Stimulated activated CD8-positive, alpha-beta memory T cell treated with anti-CD3 and anti-CD28 coated beads, Interleukin-4, amount 100 ng/mL, for 48 hours (primary cell): ENCODE measurements around the gene KLRB1.
"Not testable (repeated sequence)": the region's sequence is repeated elsewhere in the genome, so short reads cannot be mapped to it uniquely, and the experiment has no call there.

Experiments used
- DNase-seq: peaks from one replicate; pipeline ENCODE4 v3.0.0-alpha.2; 2020

The KLRB1 gene

GRCh38 chr12:9619411-9620179 lies 11.9 kb upstream of the KLRB1 start:
- DNase-seq: no peak

- not testable (repeated sequence) for DNase-seq
Observed at GRCh38 chr12:9618906-9619305, 11.2 kb upstream of the KLRB1 start.

GRCh38 chr12:9617124-9617523 lies 9.4 kb upstream of the KLRB1 start:
- DNase-seq: no peak

GRCh38 chr12:9615420-9616136 lies 7.9 kb upstream of the KLRB1 start:
- DNase-seq: no peak

GRCh38 chr12:9610606-9611005 lies 2.9 kb upstream of the KLRB1 start:
- DNase-seq: not testable (repeated sequence)

GRCh38 chr12:9606736-9607372 lies 862 bp downstream of the KLRB1 start:
- DNase-seq: no peak

- no peak for DNase-seq
Observed at GRCh38 chr12:9606247-9606646, 1.5 kb downstream of the KLRB1 start.

GRCh38 chr12:9605483-9605882 lies 2.2 kb downstream of the KLRB1 start:
- DNase-seq: no peak

- no peak for DNase-seq
Observed at GRCh38 chr12:9604287-9604686, 3.4 kb downstream of the KLRB1 start.

- not testable (repeated sequence) for DNase-seq
Observed at GRCh38 chr12:9600426-9600825, 7.3 kb downstream of the KLRB1 start.

GRCh38 chr12:9598363-9598762 lies 9.4 kb downstream of the KLRB1 start:
- DNase-seq: no peak

GRCh38 chr12:9597365-9597764 lies 10.4 kb downstream of the KLRB1 start:
- no peak for DNase-seq

- no peak for DNase-seq
Observed at GRCh38 chr12:9590441-9590840, 17.3 kb downstream of the KLRB1 start.

- DNase-seq: no peak
Observed at GRCh38 chr12:9588749-9589148, 19.0 kb downstream of the KLRB1 start.

- DNase-seq: no peak
Observed at GRCh38 chr12:9587987-9588600, 19.6 kb downstream of the KLRB1 start.

GRCh38 chr12:9577729-9578128 lies 30.0 kb downstream of the KLRB1 start:
- DNase-seq: not testable (repeated sequence)

- not testable (repeated sequence) for DNase-seq
Observed at GRCh38 chr12:9567151-9567550, 40.6 kb downstream of the KLRB1 start.

- DNase-seq: not testable (repeated sequence)
Observed at GRCh38 chr12:9566113-9566512, 41.6 kb downstream of the KLRB1 start.

GRCh38 chr12:9564418-9564817 lies 43.3 kb downstream of the KLRB1 start:
- DNase-seq: not testable (repeated sequence)

GRCh38 chr12:9562841-9563453 lies 44.8 kb downstream of the KLRB1 start:
- not testable (repeated sequence) for DNase-seq

- not testable (repeated sequence) for DNase-seq
Observed at GRCh38 chr12:9545489-9545888, 62.2 kb downstream of the KLRB1 start.
